Measurements from ENCODE around the gene GNAQ. TPM values are rescaled to one million over a fixed set of nuclear protein-coding genes. Genes with fewer than 3 reads are reported as not detected.

The GNAQ gene
- total RNA-seq, 1 donor from 2014 or later = 21.3 TPM

GRCh38 chr9:77892171-77892570 is 139.4 kb downstream of the GNAQ start:
- H3K36me3 ChIP-seq (ENCODE audit: control insufficient read depth, insufficient read depth, low read length) = no peaks in the 10 kb centered on the region
- no peak for DNase-seq (ENCODE audit: low read depth)
- no peak for TF ChIP-seq CTCF (IDR thresholded peaks at IDR 0.05; ENCODE audit: insufficient read depth, low read length, severe bottlenecking)
- no peak for FAIRE-seq
- no peaks in the 10 kb centered on the region for H3K27me3 ChIP-seq (ENCODE audit: control insufficient read depth, insufficient read depth, low read length)
- H3K4me3 ChIP-seq (ENCODE audit: low read depth, low read length) = no peak overlapping the region

DNA sequence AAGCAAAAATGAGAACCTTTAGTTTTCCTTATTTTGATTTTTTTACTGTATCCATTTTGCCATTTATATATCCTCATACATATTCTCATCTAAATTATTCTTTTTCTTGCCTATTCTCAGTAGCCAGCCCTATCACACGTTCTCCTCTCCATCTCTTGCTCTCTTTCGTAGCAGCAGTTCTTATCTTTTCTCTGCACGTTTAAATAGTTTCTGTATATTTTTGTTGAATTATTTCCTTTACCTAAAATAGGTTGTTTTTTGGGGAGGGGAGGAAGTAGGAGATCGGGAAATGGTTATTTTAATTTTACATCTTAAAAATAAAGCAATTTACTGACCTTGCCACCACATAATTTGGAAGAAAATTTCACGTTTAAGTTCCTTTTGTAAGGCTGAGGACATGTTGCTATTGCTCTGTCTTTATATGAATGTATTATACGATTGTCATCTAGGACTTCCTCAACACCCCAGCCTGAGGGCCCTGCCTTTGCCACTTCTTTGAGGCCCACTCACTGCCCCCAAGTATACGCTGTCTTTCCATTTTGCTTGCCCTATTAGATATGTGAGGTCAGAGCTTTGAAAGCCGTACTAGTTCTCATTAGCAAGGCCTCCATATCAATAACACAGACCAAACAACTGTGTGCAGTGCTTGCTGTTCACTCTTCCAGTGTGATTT is 140.3 kb downstream of the GNAQ start:
- no peak for TF ChIP-seq CTCF (IDR thresholded peaks at IDR 0.05; ENCODE audit: insufficient read depth, low read length, severe bottlenecking)
- FAIRE-seq (no peak), DNase-seq (ENCODE audit: low read depth) (no peak)
- Histone ChIP-seq H3K4me3 (ENCODE audit: low read depth, low read length) (no peak overlapping the region), H3K36me3 (ENCODE audit: control insufficient read depth, insufficient read depth, low read length) (no peaks in the 10 kb centered on the region), H3K27me3 (ENCODE audit: control insufficient read depth, insufficient read depth, low read length) (no peaks in the 10 kb centered on the region)

DNA sequence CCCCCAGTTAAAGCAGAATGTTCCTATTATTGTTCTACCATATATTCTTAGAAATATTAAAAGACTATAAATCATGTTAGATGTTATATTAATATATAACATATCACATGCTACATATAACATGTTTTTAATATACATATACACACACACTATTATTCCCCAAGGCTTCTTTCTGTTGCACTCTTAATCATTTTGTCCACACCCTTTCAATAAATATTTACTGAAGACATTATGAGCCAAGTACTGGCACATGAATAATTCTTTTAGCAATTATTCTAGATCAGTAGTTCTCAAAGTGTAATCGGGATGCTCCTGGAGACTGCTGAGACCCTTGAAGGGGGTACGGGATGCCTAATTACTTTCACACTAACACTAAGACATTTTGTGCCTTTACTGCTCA is 143.9 kb downstream of the GNAQ start:
- Histone ChIP-seq H3K27me3 (ENCODE audit: control insufficient read depth, insufficient read depth, low read length) (no peaks in the 10 kb centered on the region), H3K36me3 (ENCODE audit: control insufficient read depth, insufficient read depth, low read length) (no peaks in the 10 kb centered on the region), H3K4me3 (ENCODE audit: low read depth, low read length) (no peak overlapping the region)
- DNase-seq (ENCODE audit: low read depth) (peak; percentile 60), FAIRE-seq (no peak)
- TF ChIP-seq CTCF (IDR thresholded peaks at IDR 0.05; ENCODE audit: insufficient read depth, low read length, severe bottlenecking) = no peak

DNA sequence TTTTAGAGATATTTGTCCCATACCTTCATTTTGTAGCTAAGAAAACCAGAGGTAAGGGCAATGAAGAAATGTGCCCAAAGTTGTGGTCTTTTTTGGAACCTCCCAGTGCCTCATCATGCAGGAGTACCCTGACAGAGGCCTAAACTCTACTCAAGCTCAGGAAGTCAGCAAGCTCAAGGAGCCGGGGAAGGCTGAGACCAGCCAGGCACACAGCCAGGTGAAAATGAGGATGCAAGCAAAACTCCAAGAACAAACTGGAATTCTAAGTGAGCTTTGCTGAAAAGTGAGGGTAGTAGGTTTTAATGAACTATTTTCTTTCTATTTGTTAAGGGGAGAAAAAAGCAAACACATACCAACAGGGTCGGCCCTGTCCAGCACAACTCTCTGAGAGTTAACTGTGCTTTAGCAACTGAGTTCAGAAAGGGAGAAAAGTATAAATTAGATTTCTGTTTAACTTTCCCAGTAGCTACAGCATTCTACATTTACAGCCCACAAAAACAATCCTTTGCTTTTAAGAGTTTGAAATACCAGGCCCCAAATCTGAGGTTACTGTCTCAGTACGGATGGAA is 146.4 kb downstream of the GNAQ start:
- TF ChIP-seq CTCF (IDR thresholded peaks at IDR 0.05; ENCODE audit: insufficient read depth, low read length, severe bottlenecking) = no peak
- no peaks in the 10 kb centered on the region for H3K36me3 ChIP-seq (ENCODE audit: control insufficient read depth, insufficient read depth, low read length)
- FAIRE-seq (no peak), DNase-seq (ENCODE audit: low read depth) (peak; percentile 7)
- no peaks in the 10 kb centered on the region for H3K27me3 ChIP-seq (ENCODE audit: control insufficient read depth, insufficient read depth, low read length)
- no peak overlapping the region for H3K4me3 ChIP-seq (ENCODE audit: low read depth, low read length)

GRCh38 chr9:77883846-77884771 is 147.5 kb downstream of the GNAQ start:
- H3K27me3 ChIP-seq (ENCODE audit: control insufficient read depth, insufficient read depth, low read length) = no peaks in the 10 kb centered on the region
- H3K4me3 ChIP-seq (ENCODE audit: low read depth, low read length) = no peak overlapping the region
- no peaks in the 10 kb centered on the region for H3K36me3 ChIP-seq (ENCODE audit: control insufficient read depth, insufficient read depth, low read length)
- TF ChIP-seq CTCF (IDR thresholded peaks at IDR 0.05; ENCODE audit: insufficient read depth, low read length, severe bottlenecking) = no peak
- FAIRE-seq = no peak
- peak; percentile 89 for DNase-seq (ENCODE audit: low read depth)

Data from bronchial epithelial cell (primary cell).